Measurements from ENCODE around the gene USP38. TPM values are rescaled to one million over a fixed set of nuclear protein-coding genes. Genes with fewer than 3 reads are reported as not detected.

Gene USP38
- total RNA-seq, 1 experiment from 2014 or later: 18.6 TPM

GRCh38 chr4:143185253-143186107 lies 763 bp downstream of the USP38 start:
- Histone ChIP-seq H2AFZ (ENCODE audit: low read depth, low read length, poor library complexity, severe bottlenecking) (no peak overlapping the region), H3K4me3 (replicated peaks in 1 of 2; ENCODE audit: low read depth in 1 of 2, low read length in 2 of 2) (peak overlapping the region; percentile 72 to 87), H3K9me3 (ENCODE audit: control insufficient read depth in 1 of 2, insufficient read depth in 1 of 2, low read depth in 1 of 2, low read length in 2 of 2) (no peaks in the 10 kb centered on the region), H3K4me2 (ENCODE audit: low read length) (peak overlapping the region; percentile 91), H3K27ac (ENCODE audit: low read depth, low read length) (peak overlapping the region; percentile 86), H3K27me3 (ENCODE audit: insufficient read depth, low read length) (no peaks in the 10 kb centered on the region), H3K4me1 (ENCODE audit: control insufficient read depth in 1 of 2, insufficient read depth in 2 of 2, low read length in 2 of 2) (peaks cover 15 to 22% of the 10 kb centered on the region in 2 experiments; a peak in 3 of 4 replicates), H3K36me3 (ENCODE audit: control insufficient read depth in 1 of 2, insufficient read depth in 2 of 2, low read length in 2 of 2) (peaks cover 6 to 20% of the 10 kb centered on the region in 2 experiments; a peak in 2 of 4 replicates), H3K9me2 (ENCODE audit: insufficient read depth) (no peaks in the 10 kb centered on the region), H3K9ac (ENCODE audit: low read length) (peak overlapping the region; percentile 87), H3K79me2 (ENCODE audit: insufficient read depth, low read length) (peaks cover 66% of the 10 kb centered on the region), H4K20me1 (ENCODE audit: insufficient read depth) (peaks cover 8% of the 10 kb centered on the region; the same call in 1 of the 2 replicates)
- ChIA-PET POLR2A (no interaction called here), RAD21 (ENCODE audit: low non-redundant PET in 1 of 2, low total read pairs in 2 of 2, uncharacterized antibody in 2 of 2, unreplicated experiment in 2 of 2) (no interaction called here), CTCF (no interaction called here)
- no peak for DNase-seq (ENCODE audit: low read depth, low spot score)
- TF ChIP-seq SIN3A (IDR thresholded peaks at IDR 0.05; ENCODE audit: low read depth) (no peak), MAX (IDR thresholded peaks at IDR 0.05) (peak; percentile 16), ELF1 (IDR thresholded peaks at IDR 0.05; ENCODE audit: borderline replicate concordance, low read depth) (no peak), POLR2A (IDR thresholded peaks at IDR 0.05; ENCODE audit: borderline replicate concordance, extremely low read depth, insufficient read depth, insufficient read length) (no peak), ZBTB33 (IDR thresholded peaks at IDR 0.05; ENCODE audit: extremely low read depth, insufficient replicate concordance, low read length) (no peak), ZFX (IDR thresholded peaks at IDR 0.05) (peak; percentile 82)
- intact Hi-C loops (cut with micrococcal nuclease): loop anchor here (10.0 kb wide), 1 partner anchor 149 kb away; the partner anchor contains the start of gene GAB1
- no TSS peak for BruUV-seq (replicated peaks)
- ATAC-seq: peak; percentile 34
